ACC112 (cell line): ENCODE results near the gene CA9.
"Not testable (repeated sequence)": the region's sequence is repeated elsewhere in the genome, so short reads cannot be mapped to it uniquely, and the experiment has no call there.

Source experiments
- H2AFZ ChIP-seq: fragments of 200-600 bp; sonication (generic); one replicate; pipeline ENCODE4 v1.6.0; 2017; ENCODE audit warnings: antibody characterized with exemption, low read length; ENCODE audit not compliant: unreplicated experiment
- H3K27ac ChIP-seq: fragments of 200-600 bp; sonication (generic); 2 replicates; pipeline ENCODE4 v1.5.1; 2014; ENCODE audit warnings: low read depth, mild to moderate bottlenecking, antibody characterized with exemption, low read length, moderate library complexity
- H3K27me3 ChIP-seq: fragments of 200-600 bp; sonication (generic); 2 replicates; pipeline ENCODE4 v1.6.1; 2014; ENCODE audit warnings: mild to moderate bottlenecking, antibody characterized with exemption, low read length, moderate library complexity, mixed read lengths; ENCODE audit not compliant: insufficient read depth
- H3K36me3 ChIP-seq: fragments of 200-600 bp; sonication (generic); 2 replicates; pipeline ENCODE4 v1.6.1; 2016; ENCODE audit warnings: mild to moderate bottlenecking, antibody characterized with exemption, low read length, moderate library complexity, mixed read lengths; ENCODE audit not compliant: insufficient read depth
- H3K4me1 ChIP-seq: fragments of 200-600 bp; sonication (generic); one replicate; pipeline ENCODE4 v1.6.1; 2016; ENCODE audit warnings: low read length, mixed read lengths; ENCODE audit not compliant: insufficient read depth, unreplicated experiment, control insufficient read depth
- H3K4me3 ChIP-seq: fragments of 200-600 bp; sonication (generic); 2 replicates; pipeline ENCODE4 v1.5.1; 2014; ENCODE audit warnings: mild to moderate bottlenecking, low read depth, low read length
- H3K79me2 ChIP-seq: fragments of 200-600 bp; sonication (generic); one replicate; pipeline ENCODE4 v1.6.0; 2016; ENCODE audit warnings: low read length; ENCODE audit not compliant: control insufficient read depth, unreplicated experiment, insufficient read depth

CA9 gene

DNA sequence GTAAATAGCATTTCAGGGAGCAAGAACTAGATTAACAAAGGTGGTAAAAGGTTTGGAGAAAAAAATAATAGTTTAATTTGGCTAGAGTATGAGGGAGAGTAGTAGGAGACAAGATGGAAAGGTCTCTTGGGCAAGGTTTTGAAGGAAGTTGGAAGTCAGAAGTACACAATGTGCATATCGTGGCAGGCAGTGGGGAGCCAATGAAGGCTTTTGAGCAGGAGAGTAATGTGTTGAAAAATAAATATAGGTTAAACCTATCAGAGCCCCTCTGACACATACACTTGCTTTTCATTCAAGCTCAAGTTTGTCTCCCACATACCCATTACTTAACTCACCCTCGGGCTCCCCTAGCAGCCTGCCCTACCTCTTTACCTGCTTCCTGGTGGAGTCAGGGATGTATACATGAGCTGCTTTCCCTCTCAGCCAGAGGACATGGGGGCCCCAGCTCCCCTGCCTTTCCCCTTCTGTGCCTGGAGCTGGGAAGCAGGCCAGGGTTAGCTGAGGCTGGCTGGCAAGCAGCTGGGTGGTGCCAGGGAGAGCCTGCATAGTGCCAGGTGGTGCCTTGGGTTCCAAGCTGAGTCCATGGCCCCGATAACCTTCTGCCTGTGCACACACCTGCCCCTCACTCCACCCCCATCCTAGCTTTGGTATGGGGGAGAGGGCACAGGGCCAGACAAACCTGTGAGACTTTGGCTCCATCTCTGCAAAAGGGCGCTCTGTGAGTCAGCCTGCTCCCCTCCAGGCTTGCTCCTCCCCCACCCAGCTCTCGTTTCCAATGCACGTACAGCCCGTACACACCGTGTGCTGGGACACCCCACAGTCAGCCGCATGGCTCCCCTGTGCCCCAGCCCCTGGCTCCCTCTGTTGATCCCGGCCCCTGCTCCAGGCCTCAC, at the start of gene CA9:
TSS of gene CA9 (plus strand) at position 797 of the 893 bp plus-strand sequence. CDS start at position 829, 32 bp downstream.
- no peak within 1 kb of the TSS for H2AFZ ChIP-seq
- no peak within 1 kb of the TSS for H3K27ac ChIP-seq
- H3K27me3 ChIP-seq: no peaks in the 10 kb centered on the region
- H3K79me2 ChIP-seq: no peaks in the 10 kb centered on the region
- H3K4me1 ChIP-seq: peaks cover 21% of the 10 kb centered on the region
- peak within 1 kb of the TSS; percentile 19 for H3K4me3 ChIP-seq
- no peaks in the 10 kb centered on the region for H3K36me3 ChIP-seq

DNA sequence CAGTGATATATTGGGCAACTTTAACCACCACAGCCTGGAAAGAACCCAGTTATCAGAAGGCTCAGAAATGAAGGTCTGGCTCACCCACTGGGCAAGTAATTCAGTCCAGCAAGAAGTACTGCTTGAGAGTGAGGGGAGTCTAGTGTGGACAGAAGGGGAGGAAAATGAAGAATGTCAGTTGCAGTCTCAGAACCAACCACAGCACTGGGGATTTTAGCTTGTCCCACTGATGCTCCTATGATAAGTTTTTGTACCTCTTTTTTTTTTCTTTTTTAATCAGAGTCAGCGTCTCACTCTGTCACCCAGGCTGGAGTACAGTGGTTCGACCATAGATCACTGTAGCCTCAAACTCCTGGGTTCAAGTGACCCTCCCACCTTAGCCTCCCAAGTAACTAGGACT, 46.2 kb upstream of the CA9 start:
- H3K27me3 ChIP-seq: no peaks in the 10 kb centered on the region
- no peaks in the 10 kb centered on the region for H3K4me1 ChIP-seq
- no peaks in the 10 kb centered on the region for H3K36me3 ChIP-seq
- no peak overlapping the region for H3K27ac ChIP-seq
- no peak overlapping the region for H2AFZ ChIP-seq
- H3K79me2 ChIP-seq: no peaks in the 10 kb centered on the region
- H3K4me3 ChIP-seq: no peak overlapping the region

DNA sequence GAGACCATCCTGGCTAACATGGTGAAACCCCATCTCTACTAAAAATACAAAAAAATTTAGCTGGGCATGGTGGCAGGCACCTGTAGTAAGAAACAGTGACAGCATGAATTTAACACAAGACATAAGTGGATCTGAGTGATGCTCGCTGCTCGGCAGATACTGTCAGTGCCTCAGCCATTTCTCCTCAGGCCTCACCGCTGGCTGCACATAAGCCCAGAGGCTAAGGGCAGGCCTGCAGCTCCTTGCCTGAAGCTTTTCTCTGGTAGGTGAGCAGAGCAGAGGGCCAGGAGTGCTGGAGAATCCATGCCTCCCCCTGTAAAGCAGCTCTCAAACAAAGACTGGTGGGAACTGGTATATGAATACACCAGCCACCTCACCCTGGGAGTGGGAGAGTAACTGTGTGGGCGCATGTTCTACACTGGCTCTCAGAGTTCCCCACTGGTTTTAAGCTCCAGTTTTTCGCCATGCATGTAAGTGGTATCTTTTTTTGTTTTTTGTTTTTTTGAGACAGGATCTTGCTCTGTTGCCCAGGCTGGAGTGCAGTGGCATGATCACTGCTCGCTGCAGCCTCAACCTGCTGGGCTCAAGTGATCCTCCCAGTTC, 45.2 kb upstream of the CA9 start:
- Histone ChIP-seq H3K36me3 (no peaks in the 10 kb centered on the region), H3K27ac (no peak overlapping the region), H2AFZ (no peak overlapping the region), H3K79me2 (no peaks in the 10 kb centered on the region), H3K4me1 (no peaks in the 10 kb centered on the region), H3K27me3 (no peaks in the 10 kb centered on the region), H3K4me3 (no peak overlapping the region)

DNA sequence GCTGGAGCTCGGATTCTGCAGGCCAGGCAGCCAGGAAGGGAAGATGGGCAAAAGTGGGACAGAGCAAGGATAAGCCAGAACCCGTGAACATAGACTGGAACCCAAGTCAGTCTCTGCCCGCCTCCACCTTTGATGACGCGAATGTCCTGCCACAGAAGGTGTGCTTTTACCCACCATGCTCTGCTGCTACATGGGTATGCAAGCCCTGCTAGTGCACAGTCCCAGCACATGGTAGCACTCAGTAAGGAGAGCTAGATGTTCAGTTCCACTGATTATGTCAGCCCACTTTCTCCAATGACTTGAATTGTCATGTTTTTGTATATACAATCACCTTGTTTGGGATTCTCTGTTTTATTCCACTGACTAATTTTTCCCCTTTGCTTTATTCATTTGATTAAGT, 44.1 kb upstream of the CA9 start:
- Histone ChIP-seq H2AFZ (no peak overlapping the region), H3K27ac (no peak overlapping the region), H3K27me3 (no peaks in the 10 kb centered on the region), H3K4me3 (no peak overlapping the region), H3K4me1 (no peaks in the 10 kb centered on the region), H3K79me2 (no peaks in the 10 kb centered on the region), H3K36me3 (no peaks in the 10 kb centered on the region)

GRCh38 chr9:35635730-35636129, 38.0 kb upstream of the CA9 start:
- H3K27ac ChIP-seq: no peak overlapping the region
- H3K27me3 ChIP-seq: no peaks in the 10 kb centered on the region
- no peaks in the 10 kb centered on the region for H3K79me2 ChIP-seq
- H2AFZ ChIP-seq: no peak overlapping the region
- no peaks in the 10 kb centered on the region for H3K36me3 ChIP-seq
- no peak overlapping the region for H3K4me3 ChIP-seq
- H3K4me1 ChIP-seq: no peaks in the 10 kb centered on the region

- Histone ChIP-seq H3K79me2 (no peaks in the 10 kb centered on the region), H3K4me1 (no peaks in the 10 kb centered on the region), H3K27me3 (no peaks in the 10 kb centered on the region), H3K36me3 (no peaks in the 10 kb centered on the region), H3K27ac (no peak overlapping the region), H3K4me3 (no peak overlapping the region), H2AFZ (no peak overlapping the region)
Measured at GRCh38 chr9:35636135-35636876, 37.4 kb upstream of the CA9 start.

GRCh38 chr9:35636877-35637246, 36.9 kb upstream of the CA9 start:
- H2AFZ ChIP-seq, H3K27me3 ChIP-seq, H3K79me2 ChIP-seq, H3K4me1 ChIP-seq, H3K4me3 ChIP-seq, H3K27ac ChIP-seq, H3K36me3 ChIP-seq: not testable (repeated sequence)

DNA sequence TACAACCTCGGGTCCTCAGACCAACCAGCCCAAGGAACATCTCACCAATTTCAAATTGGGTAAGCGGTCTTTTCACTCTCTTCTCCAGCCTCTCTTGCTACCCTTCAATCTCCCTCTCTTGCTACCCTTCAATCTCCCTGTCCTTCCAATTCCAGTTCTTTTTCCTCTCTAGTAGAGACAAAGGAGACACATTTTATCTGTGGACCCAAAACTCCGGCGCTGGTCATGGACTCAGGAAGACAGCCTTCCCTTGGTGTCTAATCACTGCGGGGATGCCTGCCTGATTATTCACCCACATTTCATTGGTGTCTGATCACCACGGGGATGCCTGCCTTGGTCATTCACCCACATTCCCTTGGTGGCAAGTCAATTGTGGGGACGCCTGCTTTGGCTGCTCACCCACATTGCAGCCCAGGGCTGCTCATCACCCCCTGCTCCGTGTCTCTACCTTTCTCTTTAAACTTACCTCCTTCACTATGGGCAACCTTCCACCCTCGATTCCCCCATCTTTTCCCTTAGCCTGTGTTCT, 36.2 kb upstream of the CA9 start:
- not testable (repeated sequence) for H2AFZ ChIP-seq, H3K4me3 ChIP-seq, H3K27me3 ChIP-seq, H3K79me2 ChIP-seq, H3K36me3 ChIP-seq, H3K4me1 ChIP-seq, H3K27ac ChIP-seq

DNA sequence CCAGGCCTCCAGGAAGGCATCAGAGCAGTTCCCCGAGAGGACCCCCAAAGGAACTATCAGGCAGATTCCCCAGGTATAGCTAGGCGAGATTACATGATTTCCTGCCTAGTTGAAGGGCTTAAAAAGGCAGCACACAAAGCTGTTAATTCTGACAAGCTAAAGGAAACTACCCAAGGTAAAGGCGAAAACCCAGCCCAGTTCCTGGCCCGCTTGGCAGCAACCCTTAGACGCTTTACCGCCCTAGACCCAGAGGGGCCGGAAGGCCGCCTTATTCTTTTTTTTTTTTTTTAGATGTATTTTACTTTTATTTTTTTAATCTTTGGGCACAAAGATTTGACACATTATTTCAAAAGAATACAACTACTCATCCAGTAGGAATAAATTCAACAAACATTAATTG, 35.0 kb upstream of the CA9 start:
- not testable (repeated sequence) for H3K27ac ChIP-seq, H3K79me2 ChIP-seq, H3K27me3 ChIP-seq, H3K36me3 ChIP-seq, H3K4me3 ChIP-seq, H3K4me1 ChIP-seq, H2AFZ ChIP-seq

DNA sequence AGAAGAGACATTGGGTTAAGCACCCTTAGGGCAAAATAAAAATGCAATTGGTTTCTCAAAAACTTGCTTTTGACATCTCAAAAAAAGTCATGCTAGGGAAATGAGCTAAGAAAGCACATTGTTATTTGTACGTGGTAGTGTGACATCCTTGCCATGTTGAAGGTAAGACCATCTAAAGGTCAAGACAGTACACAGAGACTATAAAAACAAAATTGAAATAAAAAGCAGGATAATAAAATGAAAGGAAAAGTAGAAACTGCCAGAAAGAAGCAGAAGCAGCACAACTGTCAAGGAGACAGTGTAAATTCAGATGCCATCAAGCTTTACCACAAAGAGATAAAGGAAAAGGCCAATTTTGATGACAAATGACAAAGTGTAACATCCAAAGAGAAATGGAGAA, 34.5 kb upstream of the CA9 start:
- H3K4me1 ChIP-seq, H3K36me3 ChIP-seq, H3K27ac ChIP-seq, H3K79me2 ChIP-seq, H3K4me3 ChIP-seq, H2AFZ ChIP-seq, H3K27me3 ChIP-seq: not testable (repeated sequence)
